HG02759 (cell line): ENCODE measurements around the gene SLC25A25.
A peak's percentile ranks its signal among the peaks of the same experiment; 100 is the strongest.
"Not testable (repeated sequence)": the region's sequence is repeated elsewhere in the genome, so short reads cannot be mapped to it uniquely, and the experiment has no call there.

Experiments used
- ATAC-seq: cut with Tn5 transposase; IDR thresholded peaks from one replicate; pipeline ENCODE4 v1.9.1; 2021; ENCODE audit warnings: mild to moderate bottlenecking, moderate library complexity; ENCODE audit not compliant: unreplicated experiment

The SLC25A25 gene

DNA sequence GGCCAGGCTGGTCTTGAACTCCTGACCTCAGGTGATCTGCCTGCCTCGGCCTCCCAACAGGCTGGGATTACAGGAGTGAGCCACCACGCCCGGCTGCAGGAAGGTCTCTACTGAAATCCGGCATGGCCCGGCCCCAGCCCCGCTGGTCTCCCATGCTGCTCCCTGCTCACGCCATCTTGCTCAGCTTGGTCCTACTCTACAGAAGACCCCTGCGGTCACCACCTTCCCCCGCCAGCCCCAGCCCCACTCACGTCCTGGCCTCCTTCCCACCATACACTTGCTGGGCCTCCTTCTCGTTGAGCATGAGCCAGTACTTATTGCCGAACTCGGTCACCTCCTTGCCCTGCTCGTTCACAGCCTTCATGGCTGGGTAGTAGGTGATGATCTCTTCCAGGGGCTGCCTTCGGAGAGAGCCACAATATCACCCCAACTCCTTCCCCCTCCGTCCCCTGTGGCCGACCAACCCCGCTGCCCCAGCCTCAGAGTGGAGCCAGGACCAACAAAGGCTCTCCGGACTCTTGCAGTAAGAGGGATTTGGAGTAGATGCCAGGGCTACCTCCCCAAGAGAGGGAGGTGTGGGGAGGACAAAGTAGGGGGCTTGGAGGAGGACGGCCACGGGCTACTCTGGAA, 55.5 kb downstream of the SLC25A25 start:
- ATAC-seq = no peak

DNA sequence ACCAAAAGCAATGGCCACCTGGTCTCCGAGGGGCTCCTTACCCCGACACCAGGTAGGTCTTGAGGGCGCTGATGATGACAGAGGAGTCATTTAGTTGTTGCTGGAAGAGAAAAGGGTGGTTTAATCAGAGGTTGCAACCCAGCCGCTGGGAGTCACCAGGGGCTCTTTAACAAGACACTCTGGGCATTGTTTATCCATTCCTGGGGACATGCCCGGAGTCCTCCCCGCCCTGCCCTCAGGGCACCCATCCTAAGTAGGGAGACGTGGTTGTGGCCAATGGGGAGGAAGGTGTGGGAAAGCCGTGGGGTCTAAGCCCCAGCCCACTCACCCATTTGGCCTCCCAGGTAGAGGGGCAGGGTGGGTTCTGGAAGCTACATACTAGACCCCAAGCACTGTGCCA, 56.4 kb downstream of the SLC25A25 start:
- ATAC-seq = no peak

DNA sequence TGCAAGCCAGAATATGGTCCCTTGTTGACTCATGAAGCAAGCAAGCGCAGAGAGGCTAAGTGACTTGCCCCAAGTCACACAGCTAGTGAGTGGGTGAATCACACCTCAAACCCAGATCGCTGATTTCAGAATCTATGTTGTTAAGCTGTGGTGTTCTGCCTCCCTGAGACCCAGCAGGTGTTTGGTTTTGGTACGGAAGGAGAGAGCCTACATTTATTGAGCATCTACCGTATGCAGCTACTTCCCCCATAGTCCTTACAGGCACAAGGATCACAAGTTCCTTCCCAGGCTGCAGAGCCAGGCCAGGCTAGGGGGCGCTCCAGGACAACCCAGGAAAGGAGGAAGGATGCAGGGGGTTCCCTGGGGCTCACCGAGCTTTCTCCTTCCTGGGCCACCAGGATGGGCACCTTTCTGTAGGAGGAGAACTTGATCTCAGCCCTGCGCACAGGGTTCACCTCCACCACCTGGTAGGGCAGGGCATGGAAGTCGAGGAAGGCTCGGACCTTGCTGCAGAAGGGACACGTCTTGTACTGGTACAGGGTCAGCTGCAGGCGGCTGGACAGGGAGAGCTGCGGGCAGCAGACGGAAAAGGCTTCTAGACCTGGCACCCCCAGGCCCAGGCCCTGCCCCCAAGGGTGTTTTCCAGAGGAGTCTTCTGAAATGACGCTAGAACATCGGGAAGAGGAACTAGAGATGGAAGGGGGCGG, 57.0 kb downstream of the SLC25A25 start:
- ATAC-seq = no peak

- no peak for ATAC-seq
These were observed 57.7 kb downstream of the SLC25A25 start for GRCh38 chr9:128125580-128126354.

DNA sequence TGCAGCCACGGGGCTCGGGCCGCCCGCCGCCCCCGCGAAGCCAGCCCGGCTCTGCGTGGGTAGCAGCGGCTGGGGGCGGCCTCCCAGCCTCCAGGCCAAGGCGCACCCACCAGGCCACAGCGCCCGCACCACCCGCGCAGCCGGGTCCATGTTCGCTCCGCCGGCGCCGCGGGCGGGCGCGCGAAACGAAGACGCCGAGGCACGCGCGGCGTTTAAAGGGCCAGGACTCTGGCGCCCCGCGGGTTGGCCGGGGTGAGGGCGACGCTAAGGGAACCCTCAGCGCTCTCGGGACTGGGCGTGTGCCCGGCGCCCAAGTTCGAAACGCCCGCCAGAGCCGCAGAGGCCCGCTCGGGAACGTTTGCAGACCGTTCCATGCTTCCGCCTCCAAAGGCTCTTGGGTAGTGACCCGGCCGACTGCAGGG, 59.5 kb downstream of the SLC25A25 start, which contains the start of gene PTGES2:
PTGES2 (minus strand) TSS at position 162 of the 422 bp plus-strand sequence; CDS start at position 150, 12 bp downstream.
- ATAC-seq = peak; percentile 69

GRCh38 chr9:128127990-128128835, 60.2 kb downstream of the SLC25A25 start:
- ATAC-seq = peak; percentile 65

DNA sequence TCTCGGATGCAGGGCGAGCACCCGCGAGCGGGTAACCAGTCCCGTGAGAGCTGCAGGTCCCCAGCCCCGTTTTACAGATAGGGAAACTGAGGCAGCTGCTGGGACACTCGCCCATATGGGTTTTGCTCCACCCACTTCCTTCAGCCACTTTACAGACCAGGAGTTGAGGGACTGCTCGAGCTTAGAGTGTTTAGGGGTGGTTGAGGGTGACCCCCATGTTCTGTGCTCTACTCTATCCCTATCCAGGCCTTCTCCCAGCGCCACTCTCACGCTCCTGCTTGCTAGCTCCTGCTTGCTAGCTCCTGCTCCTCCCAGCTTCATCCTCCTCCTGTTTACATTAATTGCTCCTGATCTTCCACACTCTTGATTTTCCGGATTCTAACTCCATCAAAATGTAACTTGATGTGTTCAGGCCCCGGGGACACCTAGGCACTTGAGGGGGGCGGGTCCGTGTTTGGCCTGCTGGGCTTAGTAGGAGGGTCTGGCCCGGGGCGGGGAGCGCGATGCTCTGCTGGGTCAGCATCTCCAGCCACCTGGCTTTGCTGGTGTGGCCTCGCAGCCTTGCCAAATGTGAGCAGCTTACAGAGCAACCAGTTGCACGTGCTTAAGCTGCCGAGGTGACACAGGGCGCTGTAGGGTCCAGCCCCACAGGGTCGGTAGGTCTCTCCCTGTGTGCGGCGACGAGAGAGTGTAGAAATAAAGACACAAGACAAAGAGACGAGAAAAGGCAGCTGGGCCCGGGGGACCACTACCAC, 61.0 kb downstream of the SLC25A25 start:
- ATAC-seq = no peak

DNA sequence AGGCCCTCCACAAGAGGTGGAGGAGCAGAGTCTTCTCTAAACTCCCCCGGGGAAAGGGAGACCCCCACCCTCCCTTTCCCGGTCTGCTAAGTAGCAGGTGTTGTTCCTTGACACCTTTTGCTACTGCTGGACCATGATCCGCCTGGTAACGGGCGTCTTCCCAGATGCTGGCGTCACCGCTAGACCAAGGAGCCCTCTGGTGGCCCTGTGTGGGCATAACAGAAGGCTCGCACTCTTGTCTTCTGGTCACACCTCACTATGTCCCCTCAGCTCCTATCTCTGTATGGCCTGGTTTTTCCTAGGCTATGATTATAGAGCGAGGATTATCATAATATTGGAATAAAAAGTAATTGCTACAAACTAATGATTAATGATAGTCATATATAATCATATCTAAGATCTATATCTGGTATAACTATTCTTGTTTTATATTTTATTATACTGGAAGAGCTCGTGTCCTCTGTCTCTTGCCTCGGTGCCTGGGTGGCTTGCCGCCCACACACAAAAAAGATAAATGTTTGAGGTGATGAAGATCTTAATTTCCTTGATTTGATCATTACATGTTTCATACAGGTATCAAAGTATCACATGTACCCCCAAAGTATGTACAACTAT, 62.1 kb downstream of the SLC25A25 start:
- not testable (repeated sequence) for ATAC-seq

DNA sequence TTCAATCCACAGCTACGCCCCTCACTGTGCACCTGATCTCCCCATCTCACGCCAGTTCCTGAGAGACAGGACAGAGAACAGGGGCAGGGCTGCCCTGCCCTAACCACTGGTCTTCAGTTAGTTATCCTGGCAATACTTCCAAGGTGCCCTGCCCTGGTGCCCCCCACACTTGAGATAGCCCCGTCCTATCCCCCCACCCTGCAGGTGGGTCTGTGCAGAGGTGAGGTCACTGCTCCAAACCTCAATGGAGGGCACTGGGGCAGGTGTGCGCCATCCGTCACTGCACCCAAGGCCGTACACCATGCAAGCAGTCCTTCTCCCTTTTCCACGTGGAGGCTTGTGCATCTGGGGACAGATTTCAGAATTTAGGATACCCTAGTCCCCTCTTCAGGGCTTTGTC, 62.6 kb downstream of the SLC25A25 start:
- ATAC-seq = not testable (repeated sequence)

DNA sequence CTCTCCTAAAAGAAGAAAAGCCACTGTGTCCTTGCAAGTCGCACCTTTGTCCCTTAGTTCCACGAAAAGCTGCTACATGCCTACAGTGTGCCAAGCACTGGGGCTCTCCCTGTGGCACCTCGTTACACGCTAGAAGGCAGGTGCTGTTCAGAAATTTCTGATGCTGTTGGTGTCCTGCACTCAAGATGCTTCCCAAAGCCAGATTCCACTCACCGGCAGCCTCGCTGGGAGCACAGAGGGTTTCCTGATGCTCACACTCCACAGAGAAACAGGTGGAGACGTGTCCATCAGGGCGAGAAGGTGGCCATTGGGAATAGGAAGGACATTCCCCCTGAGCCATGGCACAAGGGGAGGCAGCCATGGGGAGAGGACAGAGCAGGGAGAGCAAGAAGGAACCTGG, 63.3 kb downstream of the SLC25A25 start:
- not testable (repeated sequence) for ATAC-seq

DNA sequence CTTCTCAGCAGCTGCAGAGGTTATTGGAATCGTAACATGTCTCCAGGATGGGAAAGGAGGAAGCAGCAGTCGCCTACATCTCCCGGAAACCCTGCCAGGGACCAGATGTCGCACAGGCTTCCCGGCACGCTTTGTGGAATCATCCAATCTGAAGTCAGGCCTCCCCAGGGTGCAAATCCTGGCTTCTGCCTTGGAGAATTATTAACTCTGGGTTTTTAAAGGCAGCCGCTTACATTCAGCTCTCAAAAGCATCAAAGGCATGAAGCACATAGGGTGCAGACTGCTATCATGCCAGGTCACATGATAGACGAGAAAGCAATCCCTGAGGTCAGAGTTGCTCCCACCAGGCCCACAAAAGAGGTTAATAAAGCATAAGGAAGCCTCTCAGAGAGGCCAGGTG, 64.1 kb downstream of the SLC25A25 start:
- ATAC-seq = not testable (repeated sequence)

- ATAC-seq = not testable (repeated sequence)
These were observed 67.5 kb downstream of the SLC25A25 start for GRCh38 chr9:128135561-128135960.

DNA sequence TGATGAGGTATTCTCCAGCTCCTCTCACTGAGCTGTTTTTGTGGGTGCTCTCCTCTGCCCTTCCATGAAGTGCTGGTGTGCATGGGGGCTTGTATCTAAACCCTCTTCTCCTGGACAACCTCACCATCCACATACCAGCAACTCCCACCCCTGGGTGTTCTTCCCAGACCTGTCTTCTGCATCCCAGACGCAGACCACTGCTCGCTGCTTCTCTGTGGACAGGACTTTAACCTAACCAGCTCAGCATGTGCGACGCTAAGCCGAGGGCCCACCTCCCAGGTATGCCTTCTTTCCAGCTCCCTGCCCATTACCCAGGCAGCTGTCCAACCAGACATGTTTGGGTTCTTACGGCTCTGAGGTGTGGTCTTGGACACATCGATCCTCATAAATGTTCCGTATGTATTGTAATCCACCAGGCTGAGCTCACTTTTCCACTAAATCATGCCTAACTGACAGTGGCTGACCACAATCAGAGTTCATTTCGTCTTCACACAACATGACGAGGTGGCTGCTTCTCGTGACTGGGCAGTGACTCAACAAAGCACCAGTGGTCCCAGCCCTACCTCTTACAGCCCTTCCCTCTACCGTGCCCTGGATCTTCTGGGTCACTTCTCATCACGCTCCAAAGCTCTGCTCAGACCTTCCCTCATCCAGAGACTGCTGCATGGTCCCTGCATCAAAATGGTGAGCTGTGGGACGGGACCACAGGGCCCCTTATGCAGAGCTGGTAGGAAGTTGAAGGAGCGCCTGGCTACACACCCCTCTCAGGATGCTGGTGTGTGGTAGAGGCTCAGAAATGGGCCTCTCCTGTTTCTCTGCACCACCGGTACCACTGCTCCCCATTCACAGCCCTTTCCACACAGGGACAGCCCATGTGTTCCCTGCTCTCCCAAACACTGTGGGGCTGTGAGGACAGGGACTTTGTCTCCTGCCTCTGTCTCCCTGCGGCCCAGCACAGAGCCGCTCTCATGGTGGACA, 69.1 kb downstream of the SLC25A25 start:
- ATAC-seq = no peak

DNA sequence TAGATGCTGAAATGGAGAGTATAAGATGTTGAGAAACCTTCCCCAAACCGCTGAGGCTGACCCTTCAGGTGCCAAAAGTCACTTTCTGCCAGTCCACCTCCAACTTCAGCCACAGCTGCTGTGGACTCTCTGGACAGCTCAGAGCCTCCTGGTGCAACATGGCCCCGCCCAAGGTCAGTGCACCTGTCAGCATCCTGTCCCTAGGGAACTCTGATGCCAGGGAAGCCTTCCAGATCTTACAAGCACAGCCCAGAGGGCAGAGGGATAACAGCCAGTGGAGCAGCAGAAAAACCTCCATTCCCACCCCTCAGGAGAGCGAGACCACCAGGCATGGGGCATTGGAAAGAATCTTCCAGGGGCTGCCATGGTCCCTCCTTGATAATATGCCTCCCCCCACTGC, 70.0 kb downstream of the SLC25A25 start:
- ATAC-seq = no peak

DNA sequence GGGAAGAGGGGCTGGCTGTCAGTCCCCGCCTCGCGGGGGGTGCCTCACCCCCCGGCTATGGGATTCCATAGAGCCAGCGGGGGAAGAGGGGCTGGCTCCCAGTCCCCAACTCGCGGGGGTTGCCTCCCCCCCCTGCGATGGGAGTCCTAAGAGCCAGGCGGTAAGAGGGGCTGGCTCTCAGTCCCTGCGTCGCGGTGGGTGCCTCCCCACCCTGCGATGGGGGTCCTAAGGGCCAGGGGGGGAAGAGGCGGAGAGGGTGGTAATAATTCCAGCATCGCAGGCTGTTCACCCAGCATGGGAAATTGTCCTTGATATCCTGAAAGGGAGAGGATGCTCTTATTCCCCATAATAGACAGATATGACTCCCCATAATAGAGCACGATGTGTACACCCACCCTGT, 71.6 kb downstream of the SLC25A25 start:
- no peak for ATAC-seq

GRCh38 chr9:128141604-128142003, 73.6 kb downstream of the SLC25A25 start:
- no peak for ATAC-seq

DNA sequence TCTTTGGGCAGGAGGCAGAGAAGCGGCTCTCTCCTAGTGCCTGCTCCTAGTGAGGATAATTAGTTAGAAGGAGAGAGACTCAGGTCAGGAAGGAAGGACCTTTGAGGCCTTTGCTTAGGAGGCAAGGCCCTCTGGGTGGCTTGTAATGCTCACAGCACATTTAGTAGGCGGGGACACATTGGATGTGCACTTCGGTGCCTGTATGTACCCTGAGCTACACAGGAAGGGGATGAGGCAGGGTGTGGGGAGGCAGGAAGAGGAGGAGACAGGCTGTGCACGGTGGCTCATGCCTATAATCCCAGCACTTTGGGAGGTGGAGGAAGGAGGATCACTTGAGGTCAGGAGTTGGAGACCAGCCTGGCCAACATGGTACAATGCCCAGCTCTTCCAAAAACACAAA, 74.0 kb downstream of the SLC25A25 start:
- ATAC-seq = no peak

- ATAC-seq = no peak
These were observed 74.6 kb downstream of the SLC25A25 start for GRCh38 chr9:128142596-128142995.
